Left lung (tissue), 10 donors: ENCODE results near the gene MCF2L2. TPM values are rescaled to one million over a fixed set of nuclear protein-coding genes. Genes with fewer than 3 reads are reported as not detected.

Experiments
- ATAC-seq: fragments of 200-7000 bp; cut with Tn5 transposase; one replicate; pipeline ENCODE4 v1.9.1; 2020; ENCODE audit warnings: moderate library complexity
- DNase-seq, 4 donors: peaks; one replicate each; pipeline ENCODE4 v3.0.0-alpha.2; 2013 to 2020
- H3K27ac ChIP-seq, 2 donors: fragments of 200-600 bp; sonication (generic) in 1 of 2; one replicate each; pipeline versions ENCODE4 v1.5.0 to v1.8.0; 2020 to 2021
- H3K27me3 ChIP-seq, 2 donors: fragments of 200-600 bp; sonication (generic) in 1 of 2; one replicate each; pipeline versions ENCODE4 v1.5.0 to v1.8.0; 2020 to 2021
- H3K36me3 ChIP-seq, 2 donors: fragments of 200-600 bp; sonication (generic) in 1 of 2; one replicate each; pipeline versions ENCODE4 v1.5.0 to v1.8.0; 2020 to 2021
- H3K4me1 ChIP-seq, 2 donors: fragments of 200-600 bp; one replicate each; pipeline ENCODE4 v1.8.0; 2021
- H3K4me3 ChIP-seq, 2 donors: fragments of 200-600 bp; sonication (generic) in 1 of 2; one replicate each; pipeline versions ENCODE4 v1.5.0 to v1.8.0; 2020 to 2021; ENCODE audit warnings: mild to moderate bottlenecking in 1 of 2
- H3K9me3 ChIP-seq, 2 donors: fragments of 200-600 bp; sonication (generic) in 1 of 2; one replicate each; pipeline versions ENCODE4 v1.5.0 to v1.8.0; 2020 to 2021
- intact Hi-C, 2 donors: fragments of 100-400 bp; cut with DNase I; formaldehyde crosslinking; loops; one replicate each; pipeline versions ENCODE4 v1.11.2 to v1.14.2; 2022
- polyA plus RNA-seq, 6 donors: library from polyadenylated mRNA; unstranded; fragments of 120-200 nt; gene quantifications; one replicate each; pipeline ENCODE4 v1.2.1, GENCODE V29; 2013; ENCODE audit not compliant: insufficient read length in 6 of 6
- total RNA-seq, 2 donors: library from RNA; stranded (reverse); fragmentation: NEBNext Ultra II Directional; extraction: Animal tissue kit (Norgen Biotek cat#: 25700); gene quantifications; one replicate each; pipeline ENCODE4 v1.2.1, GENCODE V29; 2021
- TF ChIP-seq, protein P1 (sequence below), 2 donors: fragments of 200-600 bp; sonication (generic) in 1 of 2; IDR thresholded peaks; one replicate each; pipeline versions ENCODE4 v1.5.0 to v1.8.0; 2021; ENCODE audit warnings: antibody characterized with exemption in 2 of 2
- donor health status: DM: no; HTN: yes; CAD: no.
- donor health status: DM: no; HTN: no; CAD: no.

Gene MCF2L2
- total and polyA plus RNA-seq, 8 donors: 0.41 to 3.5 (median 2.2) TPM

DNA sequence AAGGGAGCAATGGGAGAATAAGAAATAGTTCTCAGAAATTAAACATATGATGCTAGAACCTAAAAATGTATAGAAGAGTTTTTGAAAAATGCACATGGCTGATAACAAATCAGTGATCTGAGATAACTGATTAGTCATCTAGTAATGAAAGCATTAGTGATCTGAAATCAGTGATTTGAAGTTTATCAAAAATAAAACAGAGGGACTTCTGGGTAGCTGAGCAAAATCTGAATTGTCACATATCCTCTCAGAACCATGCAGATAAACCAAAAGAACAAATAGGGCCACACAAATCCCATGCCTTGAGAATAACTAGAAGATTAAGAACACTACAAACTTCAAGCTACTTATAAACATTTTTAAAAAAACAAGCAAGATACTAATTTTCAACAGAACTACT is 71.5 kb downstream of the MCF2L2 start:
- intact Hi-C loops: no loop called here
- Histone ChIP-seq H3K27ac (no peak overlapping the region), H3K4me1 (no peaks in the 10 kb centered on the region), H3K27me3 (no peaks in the 10 kb centered on the region), H3K9me3 (no peaks in the 10 kb centered on the region), H3K36me3 (no peaks in the 10 kb centered on the region), H3K4me3 (no peak overlapping the region)
- DNase-seq (no peak), ATAC-seq (no peak)
- TF ChIP-seq, protein P1, sequence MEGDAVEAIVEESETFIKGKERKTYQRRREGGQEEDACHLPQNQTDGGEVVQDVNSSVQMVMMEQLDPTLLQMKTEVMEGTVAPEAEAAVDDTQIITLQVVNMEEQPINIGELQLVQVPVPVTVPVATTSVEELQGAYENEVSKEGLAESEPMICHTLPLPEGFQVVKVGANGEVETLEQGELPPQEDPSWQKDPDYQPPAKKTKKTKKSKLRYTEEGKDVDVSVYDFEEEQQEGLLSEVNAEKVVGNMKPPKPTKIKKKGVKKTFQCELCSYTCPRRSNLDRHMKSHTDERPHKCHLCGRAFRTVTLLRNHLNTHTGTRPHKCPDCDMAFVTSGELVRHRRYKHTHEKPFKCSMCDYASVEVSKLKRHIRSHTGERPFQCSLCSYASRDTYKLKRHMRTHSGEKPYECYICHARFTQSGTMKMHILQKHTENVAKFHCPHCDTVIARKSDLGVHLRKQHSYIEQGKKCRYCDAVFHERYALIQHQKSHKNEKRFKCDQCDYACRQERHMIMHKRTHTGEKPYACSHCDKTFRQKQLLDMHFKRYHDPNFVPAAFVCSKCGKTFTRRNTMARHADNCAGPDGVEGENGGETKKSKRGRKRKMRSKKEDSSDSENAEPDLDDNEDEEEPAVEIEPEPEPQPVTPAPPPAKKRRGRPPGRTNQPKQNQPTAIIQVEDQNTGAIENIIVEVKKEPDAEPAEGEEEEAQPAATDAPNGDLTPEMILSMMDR (IDR thresholded peaks at IDR 0.05): no peak

DNA sequence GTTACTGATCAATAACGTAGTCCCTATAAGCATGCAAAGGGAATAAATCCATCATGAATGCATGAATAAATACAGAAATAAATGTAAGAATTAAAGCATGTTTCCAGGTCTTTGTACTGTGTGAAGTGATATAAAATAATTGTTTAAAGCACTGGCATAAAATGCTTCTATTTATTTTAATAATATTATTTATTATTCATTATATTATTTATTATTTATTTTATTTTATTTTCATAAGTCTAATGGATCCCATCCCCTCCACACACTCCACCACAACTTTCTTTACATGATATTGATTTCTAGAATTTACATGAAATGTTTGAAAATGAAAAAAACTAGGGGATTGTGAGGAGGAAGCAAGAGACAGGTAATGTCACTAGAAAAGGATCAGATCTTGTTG is 73.5 kb downstream of the MCF2L2 start:
- H3K4me1 ChIP-seq: no peaks in the 10 kb centered on the region
- no peaks in the 10 kb centered on the region for H3K9me3 ChIP-seq
- no peaks in the 10 kb centered on the region for H3K27me3 ChIP-seq
- H3K27ac ChIP-seq: no peak overlapping the region
- intact Hi-C loops: no loop called here
- no peak overlapping the region for H3K4me3 ChIP-seq
- DNase-seq (no peak), ATAC-seq (no peak)
- H3K36me3 ChIP-seq: no peaks in the 10 kb centered on the region
- TF ChIP-seq, protein P1 (IDR thresholded peaks at IDR 0.05): no peak

GRCh38 chr3:183354325-183354831 is 74.0 kb downstream of the MCF2L2 start:
- Histone ChIP-seq H3K4me1 (no peaks in the 10 kb centered on the region), H3K36me3 (no peaks in the 10 kb centered on the region), H3K4me3 (no peak overlapping the region), H3K9me3 (no peaks in the 10 kb centered on the region), H3K27ac (no peak overlapping the region), H3K27me3 (no peaks in the 10 kb centered on the region)
- ATAC-seq (no peak), DNase-seq (no peak)
- intact Hi-C loops: no loop called here
- TF ChIP-seq, protein P1 (IDR thresholded peaks at IDR 0.05): no peak

DNA sequence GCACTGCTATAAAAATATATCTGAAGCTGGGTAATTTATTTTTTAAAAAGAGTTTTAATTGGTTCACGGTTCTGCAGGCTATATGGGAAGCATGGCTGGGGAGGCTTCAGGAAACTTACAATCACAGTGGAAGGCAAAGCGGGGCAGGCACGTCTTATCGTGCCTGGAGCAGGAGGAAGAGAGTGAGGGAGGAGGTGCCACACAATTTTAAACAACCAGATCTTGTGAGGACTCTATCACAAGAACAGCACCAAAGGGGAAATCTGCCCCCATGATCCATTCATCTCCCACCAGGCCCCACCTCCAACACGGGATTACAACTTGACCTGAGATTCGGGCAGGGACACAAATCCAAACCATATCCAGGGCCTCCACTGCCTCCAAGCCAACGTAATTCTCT is 75.0 kb downstream of the MCF2L2 start:
- Histone ChIP-seq H3K27ac (no peak overlapping the region), H3K4me1 (no peaks in the 10 kb centered on the region), H3K9me3 (no peaks in the 10 kb centered on the region), H3K27me3 (no peaks in the 10 kb centered on the region), H3K4me3 (no peak overlapping the region), H3K36me3 (no peaks in the 10 kb centered on the region)
- TF ChIP-seq, protein P1 (IDR thresholded peaks at IDR 0.05): no peak
- ATAC-seq (no peak), DNase-seq (no peak)
- intact Hi-C loops: no loop called here

- TF ChIP-seq, protein P1 (IDR thresholded peaks at IDR 0.05): no peak
- Histone ChIP-seq H3K27me3 (no peaks in the 10 kb centered on the region), H3K4me3 (no peak overlapping the region), H3K4me1 (no peaks in the 10 kb centered on the region), H3K27ac (no peak overlapping the region), H3K36me3 (no peaks in the 10 kb centered on the region), H3K9me3 (no peaks in the 10 kb centered on the region)
- no peak for ATAC-seq
- no peak for DNase-seq
- intact Hi-C loops: no loop called here
Measured at GRCh38 chr3:183350164-183350563, 78.3 kb downstream of the MCF2L2 start.
